ENCODE results near the gene ADM5. TPM values are rescaled to one million over a fixed set of nuclear protein-coding genes. Genes with fewer than 3 reads are reported as not detected.

The ADM5 gene
- total RNA-seq, 3 donors from 2014 or later: 1.3 to 2.9 (median 1.4) TPM

DNA sequence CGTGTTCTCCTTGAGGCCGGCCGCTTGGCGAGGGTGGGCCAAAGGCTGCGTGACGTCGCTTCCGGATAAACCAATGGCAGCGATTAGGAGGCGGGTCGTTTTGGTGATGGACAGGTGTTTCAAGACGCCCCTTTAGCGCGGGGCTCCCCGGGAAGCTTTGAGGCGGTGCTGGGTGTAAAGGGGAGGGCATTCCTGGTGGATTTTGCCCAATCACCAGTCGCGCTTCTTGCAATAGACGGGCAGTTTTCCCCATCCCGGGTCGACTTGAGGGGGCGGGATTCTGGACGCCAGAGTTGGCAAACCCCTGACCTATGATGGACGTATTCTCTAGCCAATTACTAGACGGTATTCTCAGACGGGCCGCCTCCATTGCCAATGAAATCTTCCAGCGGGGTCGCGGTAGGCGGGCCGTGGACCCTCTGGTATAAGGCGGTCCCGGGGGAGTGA lies 12.6 kb upstream of the ADM5 start:
- Histone ChIP-seq H3K9me3 (no peaks in the 10 kb centered on the region), H3K36me3 (no peaks in the 10 kb centered on the region), H3K4me3 (peak overlapping the region; percentile 64 to 98 (median 84)), H3K27me3 (no peaks in the 10 kb centered on the region), H3K4me1 (peaks cover 12 to 15% of the 10 kb centered on the region in 2 donors), H3K27ac (peak overlapping the region; percentile 89 to 96)
- DNase-seq (ENCODE audit: low spot score in 2 of 2): peak; percentile 100
- intact Hi-C loops (cut with DNase I; ENCODE audit: low total_unique reads): no loop called here
- TF ChIP-seq POLR2AphosphoS5 (IDR thresholded peaks at IDR 0.05): no peak
- TF ChIP-seq CTCF (IDR thresholded peaks at IDR 0.05): no peak
- no peak for TF ChIP-seq POLR2A (IDR thresholded peaks at IDR 0.05)

- Histone ChIP-seq H3K4me1 (peaks cover 11 to 12% of the 10 kb centered on the region in 2 donors), H3K27me3 (no peaks in the 10 kb centered on the region), H3K27ac (peak within 1 kb of the TSS; percentile 95 to 96), H3K36me3 (no peaks in the 10 kb centered on the region), H3K9me3 (no peaks in the 10 kb centered on the region), H3K4me3 (peak within 1 kb of the TSS; percentile 64 to 98 (median 84))
- TF ChIP-seq POLR2A (IDR thresholded peaks at IDR 0.05): peak; percentile 94
- TF ChIP-seq POLR2AphosphoS5 (IDR thresholded peaks at IDR 0.05): peak; percentile 69 to 82 (median 78)
- TF ChIP-seq CTCF (IDR thresholded peaks at IDR 0.05): peak in 1 of 3 donors; percentile 14
- intact Hi-C loops (cut with DNase I; ENCODE audit: low total_unique reads): no loop called here
- no peak for DNase-seq (ENCODE audit: low spot score in 2 of 2)
Observed at GRCh38 chr19:49677231-49677900, 12.0 kb upstream of the ADM5 start, which contains the start of gene PRMT1. Gene PRMT1 (plus strand): TSS chr19:49677271. CDS start chr19:49677281, 10 bp downstream.

DNA sequence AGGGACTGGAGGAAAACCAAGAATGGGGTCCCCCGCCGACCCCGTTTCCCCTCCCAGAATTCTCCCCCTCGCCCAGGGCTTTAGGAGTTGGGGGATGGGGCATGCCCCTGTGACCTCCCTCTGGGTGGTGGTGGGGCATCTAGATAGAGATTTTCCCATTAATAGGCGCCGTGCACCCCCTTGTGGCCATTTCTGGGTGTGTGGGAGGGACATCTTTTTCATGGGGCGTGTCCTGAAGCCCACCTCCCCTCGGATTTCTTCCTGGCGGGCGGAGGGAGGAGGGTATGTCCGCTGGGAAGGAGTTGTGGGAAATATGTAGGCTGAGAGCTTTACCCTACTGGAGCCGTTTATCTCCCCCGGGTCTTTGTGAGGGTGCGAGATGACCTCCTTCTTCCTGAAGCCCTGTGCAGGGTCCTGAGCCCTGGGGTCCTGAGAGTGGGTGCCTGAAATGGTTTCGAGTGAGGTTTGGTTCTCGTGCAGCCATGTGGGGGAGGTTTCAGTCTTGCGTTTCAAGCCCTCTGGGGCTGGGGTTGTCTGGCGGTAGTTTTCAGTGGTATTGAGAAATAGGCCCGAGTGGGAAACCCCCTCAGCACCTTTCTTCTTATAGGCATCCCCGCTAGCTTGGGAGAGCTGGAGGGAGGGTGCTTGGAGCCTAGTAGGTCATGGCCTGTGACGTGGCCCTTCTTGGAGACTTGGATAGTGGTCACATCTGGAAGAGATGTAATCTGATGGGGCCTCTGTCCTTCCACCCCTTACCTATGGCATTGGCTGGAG lies 11.3 kb upstream of the ADM5 start:
- intact Hi-C loops (cut with DNase I; ENCODE audit: low total_unique reads): no loop called here
- Histone ChIP-seq H3K27me3 (no peaks in the 10 kb centered on the region), H3K27ac (peak overlapping the region; percentile 89 to 96), H3K4me3 (peak overlapping the region; percentile 64 to 98 (median 84)), H3K36me3 (no peaks in the 10 kb centered on the region), H3K4me1 (peaks cover 11 to 12% of the 10 kb centered on the region in 2 donors), H3K9me3 (no peaks in the 10 kb centered on the region)
- TF ChIP-seq POLR2AphosphoS5 (IDR thresholded peaks at IDR 0.05): no peak
- TF ChIP-seq CTCF (IDR thresholded peaks at IDR 0.05): peak; percentile 62 to 74 (median 67)
- peak; percentile 66 to 72 for DNase-seq (ENCODE audit: low spot score in 2 of 2)

GRCh38 chr19:49678985-49679770 lies 10.2 kb upstream of the ADM5 start:
- TF ChIP-seq POLR2AphosphoS5 (IDR thresholded peaks at IDR 0.05) (no peak), POLR2A (IDR thresholded peaks at IDR 0.05) (no peak), CTCF (IDR thresholded peaks at IDR 0.05) (no peak)
- no peak for DNase-seq (ENCODE audit: low spot score in 2 of 2)
- H3K27ac ChIP-seq: peak overlapping the region; percentile 60 to 72

More at GRCh38 chr19:49678985-49679770, 10.2 kb upstream of the ADM5 start:
- H3K4me3 ChIP-seq: no peak overlapping the region
- no peaks in the 10 kb centered on the region for H3K9me3 ChIP-seq
- H3K4me1 ChIP-seq: peaks cover 11 to 12% of the 10 kb centered on the region in 2 donors
- H3K27me3 ChIP-seq: no peaks in the 10 kb centered on the region
- intact Hi-C loops (cut with DNase I; ENCODE audit: low total_unique reads): no loop called here
- no peaks in the 10 kb centered on the region for H3K36me3 ChIP-seq
